ENCODE data around the gene DLG2.

DLG2 gene

DNA sequence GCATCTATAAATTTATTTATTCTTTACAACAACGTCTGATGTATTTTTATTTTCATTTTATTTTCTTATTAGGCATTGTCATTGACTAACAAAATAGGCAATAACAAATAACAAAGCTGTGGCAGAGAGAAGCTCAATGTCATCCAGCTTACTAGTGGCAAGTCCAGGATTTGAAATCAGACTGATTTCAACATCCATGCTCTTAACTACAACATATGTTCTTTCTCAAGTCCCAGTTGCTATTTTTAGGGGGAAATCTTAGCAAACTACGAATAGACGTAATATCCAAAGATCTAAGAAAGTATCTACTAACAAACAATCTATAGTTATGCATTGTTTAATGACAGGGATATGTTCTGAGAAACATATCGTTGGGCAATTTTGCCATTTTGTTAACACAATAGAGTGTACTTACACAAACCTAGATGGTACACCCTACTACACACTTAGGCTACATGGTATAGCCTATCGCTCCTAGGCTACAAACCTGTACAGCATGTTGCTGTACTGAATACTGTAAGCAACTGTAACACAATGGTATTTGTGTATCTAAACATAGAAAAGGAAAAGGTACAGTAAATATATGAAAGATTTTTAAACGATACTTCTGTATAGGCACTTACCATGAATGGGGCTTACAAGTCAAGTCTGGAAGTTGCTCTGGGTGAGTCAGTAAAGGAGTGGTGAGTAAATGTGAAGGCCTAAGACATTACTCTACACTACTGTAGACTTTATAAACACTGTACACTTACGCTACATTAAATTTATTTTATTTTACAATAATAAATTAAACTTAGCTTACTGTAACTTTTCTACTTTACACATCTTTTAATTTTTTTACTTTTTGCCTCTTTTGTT, 151.3 kb downstream of the DLG2 start:
- Mint-ChIP-seq H3K4me1 (no peaks in the 10 kb centered on the region), H3K9me3 (peaks cover 2% of the 10 kb centered on the region), H3K27me3 (ENCODE audit: low read depth) (no peaks in the 10 kb centered on the region), H3K36me3 (ENCODE audit: low read depth) (no peaks in the 10 kb centered on the region), H3K27ac (no peak overlapping the region), H3K4me3 (no peak overlapping the region)
- TF ChIP-seq, protein P1, sequence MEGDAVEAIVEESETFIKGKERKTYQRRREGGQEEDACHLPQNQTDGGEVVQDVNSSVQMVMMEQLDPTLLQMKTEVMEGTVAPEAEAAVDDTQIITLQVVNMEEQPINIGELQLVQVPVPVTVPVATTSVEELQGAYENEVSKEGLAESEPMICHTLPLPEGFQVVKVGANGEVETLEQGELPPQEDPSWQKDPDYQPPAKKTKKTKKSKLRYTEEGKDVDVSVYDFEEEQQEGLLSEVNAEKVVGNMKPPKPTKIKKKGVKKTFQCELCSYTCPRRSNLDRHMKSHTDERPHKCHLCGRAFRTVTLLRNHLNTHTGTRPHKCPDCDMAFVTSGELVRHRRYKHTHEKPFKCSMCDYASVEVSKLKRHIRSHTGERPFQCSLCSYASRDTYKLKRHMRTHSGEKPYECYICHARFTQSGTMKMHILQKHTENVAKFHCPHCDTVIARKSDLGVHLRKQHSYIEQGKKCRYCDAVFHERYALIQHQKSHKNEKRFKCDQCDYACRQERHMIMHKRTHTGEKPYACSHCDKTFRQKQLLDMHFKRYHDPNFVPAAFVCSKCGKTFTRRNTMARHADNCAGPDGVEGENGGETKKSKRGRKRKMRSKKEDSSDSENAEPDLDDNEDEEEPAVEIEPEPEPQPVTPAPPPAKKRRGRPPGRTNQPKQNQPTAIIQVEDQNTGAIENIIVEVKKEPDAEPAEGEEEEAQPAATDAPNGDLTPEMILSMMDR (IDR thresholded peaks at IDR 0.05; ENCODE audit: unreplicated experiment in 3 of 3) = no peak

DNA sequence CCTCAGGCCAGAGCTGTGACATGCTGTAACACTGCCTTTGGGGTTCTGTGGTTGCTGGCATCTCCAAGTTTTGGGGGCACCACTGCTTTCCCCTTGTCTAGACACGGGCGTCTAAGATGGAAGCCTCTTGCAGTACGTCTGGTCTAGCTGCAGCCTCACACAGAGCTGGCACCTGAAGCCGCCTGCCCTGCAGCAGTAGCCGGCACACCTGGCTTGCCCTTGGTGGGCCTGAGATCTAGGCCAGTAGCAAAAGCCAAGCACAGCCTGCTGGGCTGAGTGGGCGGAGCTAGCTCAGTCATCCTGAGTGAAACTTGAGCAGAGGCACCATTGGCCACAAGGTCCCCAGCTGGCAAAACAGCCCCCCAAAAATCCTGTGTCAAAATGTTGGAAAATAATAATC, 154.2 kb downstream of the DLG2 start:
- no peak overlapping the region for H3K4me3 Mint-ChIP-seq
- H3K27me3 Mint-ChIP-seq (ENCODE audit: low read depth) = no peaks in the 10 kb centered on the region
- no peaks in the 10 kb centered on the region for H3K36me3 Mint-ChIP-seq (ENCODE audit: low read depth)
- peaks cover 2% of the 10 kb centered on the region for H3K9me3 Mint-ChIP-seq
- H3K4me1 Mint-ChIP-seq = no peaks in the 10 kb centered on the region
- no peak overlapping the region for H3K27ac Mint-ChIP-seq
- TF ChIP-seq, protein P1 (IDR thresholded peaks at IDR 0.05; ENCODE audit: unreplicated experiment in 3 of 3) = no peak

DNA sequence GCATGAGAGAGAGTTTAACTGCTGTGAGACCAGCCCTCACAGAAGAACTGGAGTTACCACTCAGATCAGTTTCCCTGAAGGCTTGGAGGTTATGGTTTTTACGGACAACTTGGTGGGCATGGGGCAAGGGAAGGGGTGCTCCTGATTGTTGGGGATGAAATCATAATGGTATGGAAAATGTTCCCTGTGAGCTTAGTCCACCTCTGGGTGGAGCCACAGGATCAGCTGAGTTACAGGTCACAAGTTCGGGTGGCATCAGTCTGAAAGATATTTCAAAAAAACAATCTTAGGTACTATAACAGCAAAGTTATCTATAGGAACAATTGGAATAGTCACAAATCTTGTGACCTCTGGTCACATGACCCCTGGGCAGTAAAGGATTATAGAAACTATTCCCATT, 162.9 kb downstream of the DLG2 start:
- no peak overlapping the region for H3K4me3 Mint-ChIP-seq
- no peak overlapping the region for H3K27ac Mint-ChIP-seq
- TF ChIP-seq, protein P1 (IDR thresholded peaks at IDR 0.05; ENCODE audit: unreplicated experiment in 3 of 3) = no peak
- no peaks in the 10 kb centered on the region for H3K27me3 Mint-ChIP-seq (ENCODE audit: low read depth)
- H3K36me3 Mint-ChIP-seq (ENCODE audit: low read depth) = no peaks in the 10 kb centered on the region
- no peaks in the 10 kb centered on the region for H3K4me1 Mint-ChIP-seq
- H3K9me3 Mint-ChIP-seq = peaks cover 13% of the 10 kb centered on the region

DNA sequence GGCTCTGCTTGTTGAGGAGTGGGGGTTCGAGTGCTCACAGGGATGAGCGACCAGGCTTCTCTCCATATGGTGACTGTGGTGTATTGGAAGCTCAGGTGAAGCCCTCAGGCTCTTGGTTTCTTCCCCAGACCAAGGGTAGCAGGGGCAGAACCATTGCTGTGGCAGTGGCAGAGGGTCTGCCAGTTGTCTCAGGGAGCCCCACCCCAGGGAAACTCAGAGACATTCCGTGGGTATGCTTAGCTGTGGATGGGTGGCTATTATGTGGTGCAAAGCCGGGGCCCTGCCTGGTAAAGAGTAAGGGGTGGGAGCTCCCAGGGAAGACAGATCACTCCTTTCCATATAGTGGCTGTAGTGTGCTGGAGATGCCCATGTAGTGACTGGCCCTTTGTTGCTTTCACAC, 167.8 kb downstream of the DLG2 start:
- Mint-ChIP-seq H3K4me1 (no peaks in the 10 kb centered on the region), H3K4me3 (no peak overlapping the region), H3K9me3 (peaks cover 44% of the 10 kb centered on the region), H3K36me3 (ENCODE audit: low read depth) (no peaks in the 10 kb centered on the region), H3K27me3 (ENCODE audit: low read depth) (no peaks in the 10 kb centered on the region), H3K27ac (no peak overlapping the region)
- TF ChIP-seq, protein P1 (IDR thresholded peaks at IDR 0.05; ENCODE audit: unreplicated experiment in 3 of 3) = no peak

DNA sequence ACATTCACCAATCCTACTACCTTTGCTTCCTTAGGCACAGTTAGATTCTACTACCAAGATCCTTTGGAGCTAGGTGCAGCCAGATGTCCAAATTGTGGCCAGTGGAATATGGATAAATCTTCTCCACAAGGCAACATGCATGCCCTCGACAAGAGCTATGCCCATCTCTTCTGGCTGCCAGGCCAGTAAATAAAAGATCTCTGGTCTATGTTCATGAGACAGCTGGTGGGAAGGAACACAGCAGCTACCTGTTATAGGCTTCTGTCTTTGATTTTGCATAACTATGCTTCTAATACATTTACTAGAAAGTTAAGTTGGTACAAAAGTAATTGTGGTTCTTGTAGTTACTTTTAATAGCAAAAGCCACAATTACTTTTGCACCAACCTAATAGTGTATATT, 182.7 kb downstream of the DLG2 start:
- Mint-ChIP-seq H3K4me1 (no peaks in the 10 kb centered on the region), H3K27me3 (ENCODE audit: low read depth) (no peaks in the 10 kb centered on the region), H3K36me3 (ENCODE audit: low read depth) (no peaks in the 10 kb centered on the region), H3K4me3 (no peak overlapping the region), H3K9me3 (no peaks in the 10 kb centered on the region), H3K27ac (no peak overlapping the region)
- TF ChIP-seq, protein P1 (IDR thresholded peaks at IDR 0.05; ENCODE audit: unreplicated experiment in 3 of 3) = no peak

DNA sequence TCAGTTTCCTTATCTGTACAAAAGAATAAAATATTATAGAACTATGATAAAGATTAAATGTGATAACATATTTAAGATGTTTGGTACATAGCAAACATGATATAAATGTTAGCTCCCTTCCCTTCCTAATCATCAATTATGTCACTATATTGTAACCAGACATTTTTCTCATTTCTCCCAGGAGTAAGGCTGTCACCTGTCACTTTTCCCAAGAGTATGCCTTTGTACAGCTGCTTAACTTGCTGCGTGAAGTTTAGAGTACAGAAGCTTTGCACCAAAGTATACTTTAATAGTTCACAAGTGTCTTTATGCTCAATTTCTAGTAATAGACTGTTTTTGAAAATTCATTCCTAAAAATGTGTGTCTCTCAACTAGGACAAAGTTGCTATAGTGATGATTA, 186.9 kb downstream of the DLG2 start:
- no peak overlapping the region for H3K27ac Mint-ChIP-seq
- TF ChIP-seq, protein P1 (IDR thresholded peaks at IDR 0.05; ENCODE audit: unreplicated experiment in 3 of 3) = no peak
- no peaks in the 10 kb centered on the region for H3K36me3 Mint-ChIP-seq (ENCODE audit: low read depth)
- no peak overlapping the region for H3K4me3 Mint-ChIP-seq
- peaks cover 18% of the 10 kb centered on the region for H3K9me3 Mint-ChIP-seq
- H3K4me1 Mint-ChIP-seq = no peaks in the 10 kb centered on the region
- no peaks in the 10 kb centered on the region for H3K27me3 Mint-ChIP-seq (ENCODE audit: low read depth)

All from nephron (organoid).